ENCODE data around the gene SLC22A4.

The SLC22A4 gene

GRCh38 chr5:132275367-132276220 is 18.6 kb upstream of the SLC22A4 start:
- no peak for DNase-seq

DNA sequence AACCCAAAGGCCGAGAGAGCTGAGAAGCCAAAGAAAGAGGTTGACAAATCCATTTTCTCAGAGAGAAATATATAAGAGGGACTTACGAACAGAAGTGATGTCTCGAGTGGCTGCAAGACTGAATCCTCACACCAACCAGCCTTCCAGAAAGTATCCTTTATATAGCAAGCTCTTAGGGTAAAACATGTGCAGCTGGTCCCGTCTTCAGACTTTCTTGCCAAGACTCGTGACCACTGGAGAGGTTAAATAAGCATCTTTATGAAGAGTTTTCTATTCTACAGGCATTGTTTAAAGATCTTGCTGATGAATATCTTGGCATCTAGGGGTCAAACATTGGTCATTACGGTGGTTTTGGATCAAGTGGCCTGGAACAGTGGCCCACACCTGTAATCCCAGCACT is 16.9 kb upstream of the SLC22A4 start:
- no peak for DNase-seq

GRCh38 chr5:132277971-132278853 is 16.0 kb upstream of the SLC22A4 start:
- no peak for DNase-seq

- DNase-seq, result no peak
Measured at GRCh38 chr5:132279801-132280200, 14.4 kb upstream of the SLC22A4 start.

DNA sequence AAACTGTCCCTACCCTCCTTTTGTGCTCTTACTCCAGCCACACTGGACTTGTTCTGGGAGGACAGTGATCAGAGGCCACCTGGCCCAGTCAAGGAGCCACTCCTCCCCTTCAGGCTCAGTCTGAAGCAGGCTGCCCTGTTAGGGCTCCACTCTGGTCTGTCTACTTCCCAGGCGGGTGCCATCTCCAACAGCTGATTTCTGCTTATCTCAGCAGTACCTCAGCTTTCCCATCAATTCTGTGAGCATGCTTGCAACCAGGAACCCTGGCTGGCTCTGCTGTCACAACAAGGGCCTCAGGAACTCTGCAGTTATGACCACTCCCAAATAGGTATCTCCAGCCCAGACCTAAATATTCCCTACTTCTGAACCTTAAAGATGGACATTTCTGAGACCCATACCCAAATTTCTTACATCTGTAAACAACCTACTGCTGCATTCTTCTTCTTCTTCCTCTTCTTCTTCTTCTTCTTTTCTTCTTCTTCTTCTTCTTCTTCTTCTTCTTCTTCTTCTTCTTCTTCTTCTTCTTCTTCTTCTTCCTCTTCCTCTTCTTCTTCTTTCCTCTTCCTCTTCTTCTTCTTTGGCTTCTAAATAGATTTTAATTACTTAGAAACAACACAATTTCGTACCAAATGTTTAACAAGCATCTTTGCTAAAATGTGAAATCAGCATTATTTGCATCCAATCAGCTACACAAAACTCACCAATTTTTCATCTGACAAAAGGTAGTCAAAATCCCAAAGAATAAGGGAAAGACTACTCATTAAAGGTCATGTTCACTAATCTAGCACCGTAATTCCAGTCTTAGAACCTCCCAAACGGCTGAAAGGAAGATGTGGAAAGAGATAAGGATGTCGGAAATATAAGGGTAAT is 13.6 kb upstream of the SLC22A4 start:
- no peak for DNase-seq

- no peak for DNase-seq
Measured at GRCh38 chr5:132281856-132282614, 12.2 kb upstream of the SLC22A4 start.

GRCh38 chr5:132283423-132284043 is 10.7 kb upstream of the SLC22A4 start:
- peak; percentile 24 to 58 for DNase-seq

DNA sequence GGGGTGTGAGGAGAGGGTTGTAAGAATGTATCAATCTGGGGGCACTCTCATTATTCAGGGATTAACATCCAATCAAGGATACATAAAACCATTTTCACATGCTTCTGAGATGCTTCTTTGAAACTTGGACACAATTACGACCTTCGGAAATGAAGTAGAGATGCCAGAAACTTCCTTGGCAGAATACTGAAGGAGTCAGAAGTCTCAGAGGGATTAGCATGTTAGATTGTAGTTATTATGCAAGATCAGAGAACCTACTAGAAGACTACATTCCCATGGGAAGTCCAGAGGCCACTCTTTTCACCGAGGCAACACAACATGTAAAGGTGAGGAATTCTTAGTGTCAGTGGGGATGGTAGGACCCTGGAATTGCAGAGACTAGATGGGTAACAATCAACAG is 5.1 kb upstream of the SLC22A4 start:
- DNase-seq, result no peak

- no peak for DNase-seq
Measured at GRCh38 chr5:132291026-132291425, 3.2 kb upstream of the SLC22A4 start.

- DNase-seq, result peak; percentile 92 to 95
Measured at GRCh38 chr5:132293066-132293991, 865 bp upstream of the SLC22A4 start.

DNA sequence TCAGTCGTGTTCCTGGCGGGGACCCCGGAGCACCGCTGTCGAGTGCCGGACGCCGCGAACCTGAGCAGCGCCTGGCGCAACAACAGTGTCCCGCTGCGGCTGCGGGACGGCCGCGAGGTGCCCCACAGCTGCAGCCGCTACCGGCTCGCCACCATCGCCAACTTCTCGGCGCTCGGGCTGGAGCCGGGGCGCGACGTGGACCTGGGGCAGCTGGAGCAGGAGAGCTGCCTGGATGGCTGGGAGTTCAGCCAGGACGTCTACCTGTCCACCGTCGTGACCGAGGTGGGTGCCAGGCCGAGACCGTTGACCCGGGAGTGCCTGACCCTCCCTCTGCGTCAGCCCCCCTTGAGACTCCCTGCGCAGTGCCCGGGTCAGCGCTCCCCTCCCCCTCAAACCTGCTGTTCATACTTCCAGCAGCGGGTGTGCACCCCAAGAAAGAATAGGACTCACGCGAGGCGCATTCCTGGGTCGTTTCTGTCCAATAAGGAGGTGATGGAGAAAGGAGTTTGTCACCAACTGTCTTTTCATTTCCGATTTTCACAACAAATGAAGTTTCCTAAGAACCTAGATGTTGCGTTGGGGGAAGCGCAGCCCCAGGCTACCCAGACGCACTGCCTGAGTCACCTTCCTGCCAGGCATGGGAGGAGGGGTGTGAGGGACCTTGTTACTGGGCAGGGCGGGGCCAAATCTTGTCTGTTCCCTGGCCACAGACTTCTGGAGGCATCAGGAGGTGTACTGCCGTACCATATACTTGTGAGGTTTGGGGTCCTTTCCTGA is 722 bp downstream of the SLC22A4 start:
- peak in 1 of 2 experiments; percentile 36 for DNase-seq

GRCh38 chr5:132295505-132296411 is 1.6 kb downstream of the SLC22A4 start:
- no peak for DNase-seq

DNA sequence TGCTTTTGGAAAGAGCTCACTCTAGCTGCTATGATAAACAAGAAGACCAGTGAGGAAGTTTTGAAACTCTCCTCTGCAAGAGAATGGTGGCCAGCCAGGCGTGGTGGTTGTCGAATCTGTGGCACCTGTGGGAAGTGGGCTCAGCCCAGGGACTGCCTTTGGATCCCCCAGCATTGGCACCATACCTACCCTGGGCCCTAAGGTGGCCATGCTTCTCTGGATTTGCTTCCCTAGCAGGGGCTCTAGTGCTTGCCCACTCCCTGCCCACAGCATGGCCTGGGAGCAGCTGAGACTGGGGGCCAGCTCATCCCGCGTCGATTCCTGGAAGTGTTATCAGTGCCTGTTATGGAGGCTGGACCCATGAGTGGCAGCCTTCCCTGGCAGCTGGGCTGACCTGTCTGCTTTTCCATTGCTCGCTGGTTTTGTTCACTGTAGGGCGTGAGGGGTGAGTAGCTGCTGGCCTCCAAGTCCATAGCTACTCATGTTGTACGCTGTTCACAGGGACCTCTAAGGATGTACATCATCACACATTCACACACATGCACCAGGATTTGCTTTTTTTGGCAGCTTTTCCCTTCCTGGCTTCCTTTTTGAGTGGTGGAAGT is 2.3 kb downstream of the SLC22A4 start:
- DNase-seq, result no peak

- no peak for DNase-seq
Measured at GRCh38 chr5:132297211-132297940, 3.2 kb downstream of the SLC22A4 start.

DNA sequence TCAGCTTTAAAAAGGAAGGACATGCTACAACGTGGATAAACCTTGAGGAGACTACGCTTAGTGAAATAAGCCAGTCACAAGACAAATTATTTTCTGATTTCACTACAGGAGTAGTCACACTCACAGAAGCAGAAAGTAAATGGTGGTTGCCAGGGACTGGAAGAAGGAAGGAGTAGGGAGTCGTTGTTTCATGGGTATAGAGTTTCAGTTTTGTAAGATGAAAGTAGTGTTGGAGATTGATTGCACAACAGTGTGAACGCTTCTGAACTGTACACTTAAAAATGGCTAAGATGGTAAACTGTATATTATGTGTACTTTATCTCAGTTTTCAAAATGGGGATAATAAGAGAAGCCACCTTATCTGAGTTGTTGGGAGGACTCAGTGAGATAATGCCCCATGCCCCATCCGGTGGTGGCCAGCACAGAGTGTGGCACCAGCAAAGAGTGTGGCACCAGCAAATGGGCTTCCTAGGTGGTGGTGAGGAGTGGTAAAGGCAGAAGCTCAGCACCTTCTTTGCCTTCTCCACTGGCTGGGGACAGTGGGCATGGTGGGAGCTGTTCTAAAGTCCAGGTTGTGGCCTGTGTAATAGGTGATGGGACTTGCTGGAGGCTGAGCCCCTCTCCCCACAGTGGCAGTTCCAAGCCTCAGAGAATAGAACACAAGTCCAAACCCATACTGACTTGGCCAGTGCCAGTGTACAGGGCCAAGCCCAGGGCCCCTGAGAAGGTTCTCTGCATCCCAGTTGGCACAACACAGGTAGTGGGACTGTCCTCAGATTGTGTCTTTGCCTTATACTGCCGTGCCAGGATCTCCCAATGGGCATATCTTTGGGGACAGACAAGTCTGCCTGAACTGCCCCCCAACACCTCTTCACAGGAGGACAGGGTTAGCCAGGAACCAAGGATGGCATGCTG is 4.4 kb downstream of the SLC22A4 start:
- no peak for DNase-seq

DNA sequence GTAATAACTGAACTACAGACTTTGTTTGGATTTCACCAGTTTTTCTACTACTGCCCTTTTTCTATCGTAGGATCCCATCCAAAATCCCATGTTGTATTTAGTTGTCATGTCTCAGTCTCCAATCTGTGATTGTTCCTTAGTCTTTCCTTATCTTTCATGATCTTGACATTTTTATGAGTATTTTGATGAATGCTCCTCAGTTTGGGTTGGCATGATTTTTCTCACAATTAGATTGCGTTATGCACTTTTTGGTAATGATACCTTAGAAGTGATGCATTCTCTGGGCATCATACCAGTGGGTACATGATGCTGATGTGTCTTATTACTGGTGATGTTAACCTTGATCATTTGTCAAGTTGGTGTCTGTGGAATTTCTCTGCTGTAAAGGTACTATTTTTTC is 5.7 kb downstream of the SLC22A4 start:
- DNase-seq, result no peak

Measured in NCI-H446 (cell line).